ENCODE results near the gene GK. TPM values are rescaled to one million over a fixed set of nuclear protein-coding genes. Genes with fewer than 3 reads are reported as not detected.
"Not testable (repeated sequence)": the region's sequence is repeated elsewhere in the genome, so short reads cannot be mapped to it uniquely, and the experiment has no call there.

Gene GK
- total RNA-seq, 1 experiment from 2014 or later, result 14.3 TPM

DNA sequence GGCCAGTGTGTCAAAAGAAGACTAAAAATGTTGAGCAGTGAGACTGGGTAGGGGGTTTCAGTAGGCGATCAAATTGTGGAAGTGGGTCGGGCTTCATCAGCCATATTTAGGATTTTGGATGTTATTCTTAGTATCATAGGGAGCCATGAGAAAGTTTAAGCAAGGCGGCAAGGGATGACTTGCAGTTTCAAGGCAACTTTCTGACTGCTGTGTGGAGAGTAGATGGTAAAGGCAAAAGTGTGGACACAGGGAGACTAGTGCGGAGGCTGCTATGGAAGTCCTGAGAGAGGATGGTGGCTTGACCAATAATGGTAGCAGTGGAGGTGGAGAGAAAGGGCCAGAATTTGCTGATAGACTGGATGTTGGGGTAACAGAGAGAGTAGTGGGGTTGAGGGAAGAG is 15.4 kb downstream of the GK start:
- CTCF ChIA-PET, result interaction anchor here (0.6 to 0.7 kb wide), 2 partner anchors 10 to 268 kb away, joined by 3 to 4 read pairs; no protein-coding TSS in a partner anchor
- H3K36me3 Mint-ChIP-seq (ENCODE audit: insufficient read depth, unreplicated experiment), result peaks cover 5% of the 10 kb centered on the region
- no peaks in the 10 kb centered on the region for H3K9me3 Mint-ChIP-seq (ENCODE audit: low read depth, unreplicated experiment)
- no TSS peak for BruUV-seq (replicated peaks)
- intact Hi-C loops (cut with micrococcal nuclease; ENCODE audit: unreplicated experiment), result no loop called here
- no peak overlapping the region for H3K4me3 Mint-ChIP-seq (ENCODE audit: low read depth, unreplicated experiment)
- TF ChIP-seq, protein P1, sequence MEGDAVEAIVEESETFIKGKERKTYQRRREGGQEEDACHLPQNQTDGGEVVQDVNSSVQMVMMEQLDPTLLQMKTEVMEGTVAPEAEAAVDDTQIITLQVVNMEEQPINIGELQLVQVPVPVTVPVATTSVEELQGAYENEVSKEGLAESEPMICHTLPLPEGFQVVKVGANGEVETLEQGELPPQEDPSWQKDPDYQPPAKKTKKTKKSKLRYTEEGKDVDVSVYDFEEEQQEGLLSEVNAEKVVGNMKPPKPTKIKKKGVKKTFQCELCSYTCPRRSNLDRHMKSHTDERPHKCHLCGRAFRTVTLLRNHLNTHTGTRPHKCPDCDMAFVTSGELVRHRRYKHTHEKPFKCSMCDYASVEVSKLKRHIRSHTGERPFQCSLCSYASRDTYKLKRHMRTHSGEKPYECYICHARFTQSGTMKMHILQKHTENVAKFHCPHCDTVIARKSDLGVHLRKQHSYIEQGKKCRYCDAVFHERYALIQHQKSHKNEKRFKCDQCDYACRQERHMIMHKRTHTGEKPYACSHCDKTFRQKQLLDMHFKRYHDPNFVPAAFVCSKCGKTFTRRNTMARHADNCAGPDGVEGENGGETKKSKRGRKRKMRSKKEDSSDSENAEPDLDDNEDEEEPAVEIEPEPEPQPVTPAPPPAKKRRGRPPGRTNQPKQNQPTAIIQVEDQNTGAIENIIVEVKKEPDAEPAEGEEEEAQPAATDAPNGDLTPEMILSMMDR (IDR thresholded peaks at IDR 0.05; ENCODE audit: unreplicated experiment), result no peak
- H3K4me1 Mint-ChIP-seq (ENCODE audit: low read depth, unreplicated experiment), result no peaks in the 10 kb centered on the region
- no peak for DNase-seq
- H3K27ac Mint-ChIP-seq (ENCODE audit: unreplicated experiment), result no peak overlapping the region
- no peaks in the 10 kb centered on the region for H3K27me3 Mint-ChIP-seq (ENCODE audit: unreplicated experiment)

- intact Hi-C loops (cut with micrococcal nuclease; ENCODE audit: unreplicated experiment); H3K36me3 Mint-ChIP-seq (ENCODE audit: insufficient read depth, unreplicated experiment); BruUV-seq (replicated peaks); H3K9me3 Mint-ChIP-seq (ENCODE audit: low read depth, unreplicated experiment); H3K4me1 Mint-ChIP-seq (ENCODE audit: low read depth, unreplicated experiment); H3K4me3 Mint-ChIP-seq (ENCODE audit: low read depth, unreplicated experiment); H3K27ac Mint-ChIP-seq (ENCODE audit: unreplicated experiment); DNase-seq; H3K27me3 Mint-ChIP-seq (ENCODE audit: unreplicated experiment): not testable (repeated sequence)
- CTCF ChIA-PET, result interaction anchor here (0.7 kb wide), 1 partner anchor 49 kb away, joined by 6 read pairs; no protein-coding TSS in a partner anchor
Measured at GRCh38 chrX:30671189-30671588, 18.0 kb downstream of the GK start.

DNA sequence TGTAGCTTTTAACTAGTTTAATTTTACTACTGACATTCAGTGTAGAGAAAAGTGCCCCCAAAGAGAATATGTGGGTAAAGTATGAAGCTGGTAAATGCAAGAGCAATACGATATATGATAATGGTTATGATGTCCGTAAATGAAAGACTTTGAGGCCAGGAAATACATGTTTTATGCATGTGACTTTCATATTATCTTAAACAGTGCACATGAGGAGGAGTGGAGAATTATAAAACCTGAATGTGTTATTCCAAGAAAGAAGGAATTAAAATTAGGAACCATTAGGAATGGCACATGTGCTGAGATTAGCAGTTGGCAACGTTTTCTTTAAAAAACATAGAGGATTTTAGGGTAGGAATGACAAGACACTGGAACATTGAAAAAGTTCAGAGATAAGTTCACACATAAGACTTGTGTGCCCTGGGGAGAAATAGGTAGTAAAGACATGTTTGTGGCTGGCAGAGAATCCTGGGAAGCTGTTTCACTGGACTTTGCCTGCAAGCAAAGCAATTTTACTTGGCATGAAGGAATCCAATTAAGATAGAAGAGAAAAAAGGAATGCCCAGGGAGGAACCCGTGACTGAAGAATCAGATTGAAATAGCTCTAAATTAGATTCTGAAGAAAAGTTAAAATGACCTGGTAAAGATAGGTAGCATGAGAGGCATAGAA is 20.0 kb downstream of the GK start:
- Mint-ChIP-seq H3K36me3 (ENCODE audit: insufficient read depth, unreplicated experiment) (peaks cover 5% of the 10 kb centered on the region), H3K27ac (ENCODE audit: unreplicated experiment) (no peak overlapping the region), H3K4me3 (ENCODE audit: low read depth, unreplicated experiment) (no peak overlapping the region), H3K4me1 (ENCODE audit: low read depth, unreplicated experiment) (no peaks in the 10 kb centered on the region), H3K9me3 (ENCODE audit: low read depth, unreplicated experiment) (no peaks in the 10 kb centered on the region), H3K27me3 (ENCODE audit: unreplicated experiment) (no peaks in the 10 kb centered on the region)
- TF ChIP-seq, protein P1 (IDR thresholded peaks at IDR 0.05; ENCODE audit: unreplicated experiment), result no peak
- BruUV-seq (replicated peaks), result no TSS peak
- DNase-seq, result no peak
- CTCF ChIA-PET, result no interaction called here
- intact Hi-C loops (cut with micrococcal nuclease; ENCODE audit: unreplicated experiment), result no loop called here

- no peak for DNase-seq
- Mint-ChIP-seq H3K27me3 (ENCODE audit: unreplicated experiment) (no peaks in the 10 kb centered on the region), H3K27ac (ENCODE audit: unreplicated experiment) (no peak overlapping the region), H3K9me3 (ENCODE audit: low read depth, unreplicated experiment) (no peaks in the 10 kb centered on the region), H3K4me3 (ENCODE audit: low read depth, unreplicated experiment) (no peak overlapping the region), H3K36me3 (ENCODE audit: insufficient read depth, unreplicated experiment) (peaks cover 5% of the 10 kb centered on the region), H3K4me1 (ENCODE audit: low read depth, unreplicated experiment) (no peaks in the 10 kb centered on the region)
- intact Hi-C loops (cut with micrococcal nuclease; ENCODE audit: unreplicated experiment), result no loop called here
- no TSS peak for BruUV-seq (replicated peaks)
- CTCF ChIA-PET, result no interaction called here
- TF ChIP-seq, protein P1 (IDR thresholded peaks at IDR 0.05; ENCODE audit: unreplicated experiment), result no peak
Measured at GRCh38 chrX:30673884-30674598, 20.8 kb downstream of the GK start.

GRCh38 chrX:30674799-30675198 is 21.6 kb downstream of the GK start:
- no peak for DNase-seq
- CTCF ChIA-PET, result no interaction called here
- H3K9me3 Mint-ChIP-seq (ENCODE audit: low read depth, unreplicated experiment), result no peaks in the 10 kb centered on the region
- H3K27me3 Mint-ChIP-seq (ENCODE audit: unreplicated experiment), result no peaks in the 10 kb centered on the region
- no peak overlapping the region for H3K4me3 Mint-ChIP-seq (ENCODE audit: low read depth, unreplicated experiment)
- no TSS peak for BruUV-seq (replicated peaks)
- TF ChIP-seq, protein P1 (IDR thresholded peaks at IDR 0.05; ENCODE audit: unreplicated experiment), result no peak
- intact Hi-C loops (cut with micrococcal nuclease; ENCODE audit: unreplicated experiment), result no loop called here
- peaks cover 7% of the 10 kb centered on the region for H3K4me1 Mint-ChIP-seq (ENCODE audit: low read depth, unreplicated experiment)
- no peak overlapping the region for H3K27ac Mint-ChIP-seq (ENCODE audit: unreplicated experiment)
- peaks cover 5% of the 10 kb centered on the region for H3K36me3 Mint-ChIP-seq (ENCODE audit: insufficient read depth, unreplicated experiment)
